Stimulated activated naive CD4-positive, alpha-beta T cell (primary cell): ENCODE data around the gene GPATCH3.
"Not testable (repeated sequence)": the region's sequence is repeated elsewhere in the genome, so short reads cannot be mapped to it uniquely, and the experiment has no call there.

Experiments
- DNase-seq, 6 experiments: peaks; one replicate each; lab custom pipeline; 2025; lab: John Stamatoyannopoulos, UW

Gene GPATCH3, protein sequence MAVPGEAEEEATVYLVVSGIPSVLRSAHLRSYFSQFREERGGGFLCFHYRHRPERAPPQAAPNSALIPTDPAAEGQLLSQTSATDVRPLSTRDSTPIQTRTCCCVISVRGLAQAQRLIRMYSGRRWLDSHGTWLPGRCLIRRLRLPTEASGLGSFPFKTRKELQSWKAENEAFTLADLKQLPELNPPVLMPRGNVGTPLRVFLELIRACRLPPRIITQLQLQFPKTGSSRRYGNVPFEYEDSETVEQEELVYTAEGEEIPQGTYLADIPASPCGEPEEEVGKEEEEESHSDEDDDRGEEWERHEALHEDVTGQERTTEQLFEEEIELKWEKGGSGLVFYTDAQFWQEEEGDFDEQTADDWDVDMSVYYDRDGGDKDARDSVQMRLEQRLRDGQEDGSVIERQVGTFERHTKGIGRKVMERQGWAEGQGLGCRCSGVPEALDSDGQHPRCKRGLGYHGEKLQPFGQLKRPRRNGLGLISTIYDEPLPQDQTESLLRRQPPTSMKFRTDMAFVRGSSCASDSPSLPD

DNA sequence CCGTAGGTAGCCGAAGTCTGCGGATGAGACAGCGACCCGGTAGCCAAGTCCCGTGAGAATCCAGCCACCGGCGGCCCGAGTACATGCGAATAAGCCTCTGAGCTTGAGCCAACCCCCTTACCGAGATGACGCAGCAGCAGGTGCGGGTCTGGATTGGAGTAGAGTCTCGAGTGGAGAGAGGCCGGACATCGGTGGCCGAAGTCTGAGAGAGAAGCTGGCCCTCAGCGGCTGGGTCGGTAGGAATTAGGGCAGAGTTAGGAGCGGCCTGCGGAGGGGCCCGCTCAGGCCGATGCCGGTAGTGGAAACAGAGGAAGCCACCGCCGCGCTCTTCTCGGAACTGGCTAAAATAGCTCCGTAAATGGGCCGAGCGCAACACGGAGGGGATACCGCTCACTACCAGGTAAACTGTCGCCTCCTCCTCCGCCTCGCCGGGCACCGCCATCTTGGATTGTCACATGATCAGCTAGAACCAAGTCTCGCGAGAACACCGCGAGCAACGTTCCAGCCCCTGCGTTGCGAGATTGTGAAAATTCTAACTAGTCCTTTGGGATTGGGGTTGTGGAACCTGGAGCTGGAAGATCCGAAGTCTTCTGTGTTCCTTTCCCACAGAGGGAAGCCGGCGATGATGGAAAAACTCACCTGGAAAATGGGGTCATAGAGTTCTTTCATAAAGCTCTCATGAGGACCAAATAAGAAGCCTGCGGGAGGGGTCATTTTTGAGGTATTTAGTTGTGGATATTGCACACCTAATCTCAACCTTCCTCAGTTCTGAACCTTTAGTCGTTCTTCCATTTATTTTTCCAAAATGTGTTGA lies at the start of gene GPATCH3:
TSS of gene GPATCH3 (minus strand) at position 467 of the 814 bp plus-strand sequence. CDS start at position 442, 25 bp downstream.
- DNase-seq: peak; percentile 73 to 88 (median 84)

- DNase-seq: no peak
Measured at GRCh38 chr1:26949926-26950319, 49.7 kb upstream of the GPATCH3 start.

DNA sequence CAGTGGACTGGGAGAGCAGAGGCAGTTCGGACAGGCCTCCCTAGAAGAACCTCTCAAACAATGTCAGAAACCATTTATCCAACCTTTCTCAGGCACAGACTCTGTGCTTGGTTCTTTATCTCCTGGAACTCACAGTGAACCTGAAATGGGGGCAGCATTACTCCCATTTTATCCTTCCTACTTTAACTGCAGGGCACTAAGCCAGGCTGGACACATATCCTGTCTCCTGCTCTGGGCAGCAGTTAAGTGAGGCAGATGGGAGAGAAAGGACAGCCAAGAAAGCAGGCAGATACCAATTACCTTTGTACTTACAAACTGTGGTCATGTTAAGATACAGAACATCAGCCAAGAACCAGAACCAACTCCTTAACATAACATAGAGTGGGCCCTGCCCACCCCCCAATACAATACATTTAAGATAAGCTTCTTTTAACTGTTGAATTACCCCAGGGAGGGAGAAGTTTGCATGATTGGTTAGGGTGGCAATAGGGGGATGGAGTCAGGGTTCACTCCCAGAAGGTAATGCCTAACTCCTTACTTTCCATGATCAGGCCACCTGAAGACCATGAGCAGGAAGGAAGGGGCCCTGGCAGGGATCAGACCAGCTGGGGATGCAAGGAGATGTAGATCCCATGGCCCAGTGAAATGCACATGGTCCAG lies 49.1 kb upstream of the GPATCH3 start:
- no peak for DNase-seq

DNA sequence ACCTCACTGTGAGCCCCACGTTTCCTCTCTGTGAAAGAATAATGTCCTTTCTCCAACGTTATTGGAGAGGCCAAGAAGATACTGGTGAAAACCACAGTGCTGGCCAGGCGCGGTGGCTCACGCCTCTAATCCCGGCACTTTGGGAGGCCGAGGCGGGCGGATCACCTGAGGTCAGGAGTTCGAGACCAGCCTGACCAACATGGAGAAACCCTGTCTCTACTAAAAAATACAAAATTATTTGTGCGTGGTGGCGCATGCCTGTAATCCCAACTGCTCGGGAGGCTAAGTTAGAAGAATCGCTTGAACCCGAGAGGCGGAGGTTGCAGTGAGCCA lies 48.4 kb upstream of the GPATCH3 start:
- not testable (repeated sequence) for DNase-seq

- DNase-seq: no peak
Measured at GRCh38 chr1:26946270-26946669, 46.0 kb upstream of the GPATCH3 start.

DNA sequence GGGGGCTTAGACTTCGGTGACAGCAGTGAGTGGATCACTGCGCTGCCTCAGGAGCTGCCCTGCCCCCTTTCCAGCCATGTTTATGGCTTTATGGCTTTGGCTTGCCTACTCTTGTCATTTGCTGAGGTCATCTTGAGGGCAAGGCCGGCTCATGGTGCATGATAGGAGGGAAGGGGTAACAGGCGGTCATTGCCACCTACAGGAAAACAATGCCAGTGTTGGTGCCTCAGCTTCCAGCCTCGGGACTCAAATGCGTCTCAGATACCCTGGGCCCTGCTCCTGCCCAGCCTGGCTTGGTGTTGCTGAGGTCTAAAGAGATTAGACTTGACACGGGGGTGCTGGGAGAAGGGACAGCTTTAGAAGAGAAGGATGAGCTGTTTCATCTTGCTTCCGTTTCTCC lies 45.5 kb upstream of the GPATCH3 start:
- DNase-seq: no peak

DNA sequence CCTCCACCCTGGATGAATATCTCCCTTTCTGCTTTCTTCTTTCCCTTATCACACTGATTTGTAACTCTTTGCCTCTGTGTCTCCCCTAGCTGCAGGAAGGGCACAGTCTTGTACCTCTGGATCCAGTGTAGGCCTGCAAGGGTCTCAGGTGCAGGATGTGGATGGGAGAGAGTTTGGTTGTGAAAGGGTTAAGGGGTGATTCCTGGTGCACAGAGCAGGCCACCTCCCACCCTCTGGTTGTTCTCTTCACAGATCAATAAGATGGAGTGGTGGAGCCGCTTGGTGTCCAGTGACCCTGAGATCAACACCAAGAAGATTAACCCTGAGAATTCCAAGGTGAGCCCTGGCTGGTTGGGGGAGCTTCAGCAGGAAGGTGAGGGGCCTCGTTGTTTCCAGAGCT lies 44.9 kb upstream of the GPATCH3 start:
- no peak for DNase-seq

- no peak for DNase-seq
Measured at GRCh38 chr1:26942656-26943055, 42.4 kb upstream of the GPATCH3 start.

- no peak for DNase-seq
Measured at GRCh38 chr1:26941311-26941710, 41.0 kb upstream of the GPATCH3 start.

DNA sequence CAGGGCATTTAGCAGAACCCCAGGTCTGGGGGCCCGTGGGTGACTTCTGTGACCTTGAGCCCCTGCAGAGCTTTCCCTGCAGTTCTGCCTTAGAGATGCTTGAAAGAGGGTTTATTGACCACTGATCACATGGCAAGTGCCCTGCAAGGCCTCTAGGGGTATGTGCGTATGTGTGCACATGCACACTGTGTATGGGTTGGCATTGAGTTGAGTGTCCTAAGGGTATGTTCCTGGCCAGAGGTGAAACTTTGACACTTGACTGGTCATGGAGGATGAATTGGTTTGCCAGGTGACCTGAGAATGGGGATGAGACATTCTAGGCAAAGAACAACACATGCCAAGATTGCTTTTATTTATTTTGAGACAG lies 38.4 kb upstream of the GPATCH3 start:
- DNase-seq: no peak

DNA sequence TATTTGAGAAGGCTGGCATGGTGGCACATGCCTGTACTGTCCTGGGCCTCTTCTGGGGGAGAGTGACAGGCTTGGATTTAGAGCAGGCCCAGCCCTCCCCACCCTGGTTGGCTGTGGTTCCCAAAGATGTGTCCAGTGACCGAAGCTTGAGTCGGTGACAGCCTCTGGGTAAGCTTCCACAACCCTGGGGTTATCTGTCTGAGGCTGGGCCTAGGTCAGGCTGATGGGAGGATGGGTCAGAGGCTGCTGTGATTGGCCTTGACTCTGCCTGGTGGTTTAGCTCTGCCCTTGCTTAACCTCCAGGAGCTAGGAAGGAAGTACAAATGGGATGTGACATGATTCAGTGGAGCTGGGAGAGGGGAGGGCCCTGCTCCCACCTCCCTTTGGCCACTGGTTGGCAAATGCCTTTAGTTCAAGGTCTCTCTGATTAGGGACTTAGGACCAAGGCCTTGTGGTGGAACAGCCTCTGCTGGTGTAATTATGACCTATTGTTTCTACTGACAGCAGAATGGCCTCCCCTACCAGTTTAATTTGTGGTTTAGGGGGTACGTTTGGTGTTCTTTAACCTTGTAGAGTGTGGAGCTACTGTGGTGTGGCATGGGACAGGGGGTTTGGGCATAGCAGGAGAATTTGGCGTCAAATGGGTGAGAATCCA lies 37.9 kb upstream of the GPATCH3 start:
- DNase-seq: no peak

DNA sequence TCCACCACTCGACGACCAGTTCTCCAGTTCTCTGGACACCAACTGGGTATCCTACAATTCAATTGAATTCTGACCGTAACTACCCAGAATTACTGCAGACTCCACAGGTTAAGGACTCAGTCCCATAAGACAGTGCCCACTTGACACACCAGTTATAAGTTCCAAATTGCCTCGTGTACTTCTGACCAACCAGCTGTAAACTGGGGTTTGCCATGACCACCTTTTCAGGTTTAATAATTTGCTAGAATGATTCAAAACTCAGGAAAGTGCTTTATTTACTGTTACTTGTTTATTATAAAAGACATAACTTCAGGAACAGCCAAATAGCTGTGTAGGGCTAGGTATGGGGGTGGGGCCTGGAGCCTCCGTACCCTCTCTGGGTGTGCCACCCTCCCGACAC lies 36.6 kb upstream of the GPATCH3 start:
- DNase-seq: no peak

- DNase-seq: no peak
Measured at GRCh38 chr1:26932531-26932930, 32.3 kb upstream of the GPATCH3 start.

DNA sequence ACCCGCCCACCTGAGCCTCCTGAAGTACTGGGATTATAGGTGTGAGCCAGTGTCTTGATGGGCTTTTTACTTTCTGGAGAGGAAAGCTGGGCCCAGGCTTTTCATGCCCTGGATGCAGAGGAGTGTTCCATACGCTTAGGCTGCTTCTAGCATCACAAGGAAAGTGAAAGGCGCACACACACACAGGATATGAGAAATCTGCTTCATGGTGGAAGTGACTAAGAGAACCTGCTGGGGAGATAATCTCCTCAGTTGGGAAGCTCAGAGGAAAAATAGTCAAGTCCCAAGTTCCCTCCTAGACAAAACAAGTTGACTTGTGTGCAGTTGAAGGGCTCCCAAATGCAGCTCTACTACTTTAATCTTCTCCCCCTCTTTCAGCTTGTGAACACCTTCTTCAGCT lies 23.4 kb upstream of the GPATCH3 start:
- DNase-seq: no peak

DNA sequence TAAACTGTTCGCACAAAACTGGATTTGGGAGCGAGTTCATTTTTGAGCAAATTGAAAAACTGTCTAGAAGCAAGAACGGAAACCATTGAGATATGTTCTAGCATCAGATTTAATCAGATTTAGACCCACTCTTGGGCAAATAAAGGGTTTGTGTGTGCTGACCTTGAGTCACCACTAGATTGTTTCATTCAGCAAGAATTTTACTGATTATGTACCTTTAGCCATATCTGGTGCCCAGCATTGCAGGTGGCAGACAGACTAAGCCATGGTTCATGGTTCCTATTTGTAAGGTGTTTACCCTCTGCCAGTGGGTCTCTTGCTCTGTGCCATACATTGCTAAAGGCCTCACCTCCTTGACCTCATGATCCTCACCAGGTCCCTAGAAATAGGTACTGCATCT lies 22.6 kb upstream of the GPATCH3 start:
- DNase-seq: no peak

GRCh38 chr1:26922431-26922729 lies 22.1 kb upstream of the GPATCH3 start:
- no peak for DNase-seq

DNA sequence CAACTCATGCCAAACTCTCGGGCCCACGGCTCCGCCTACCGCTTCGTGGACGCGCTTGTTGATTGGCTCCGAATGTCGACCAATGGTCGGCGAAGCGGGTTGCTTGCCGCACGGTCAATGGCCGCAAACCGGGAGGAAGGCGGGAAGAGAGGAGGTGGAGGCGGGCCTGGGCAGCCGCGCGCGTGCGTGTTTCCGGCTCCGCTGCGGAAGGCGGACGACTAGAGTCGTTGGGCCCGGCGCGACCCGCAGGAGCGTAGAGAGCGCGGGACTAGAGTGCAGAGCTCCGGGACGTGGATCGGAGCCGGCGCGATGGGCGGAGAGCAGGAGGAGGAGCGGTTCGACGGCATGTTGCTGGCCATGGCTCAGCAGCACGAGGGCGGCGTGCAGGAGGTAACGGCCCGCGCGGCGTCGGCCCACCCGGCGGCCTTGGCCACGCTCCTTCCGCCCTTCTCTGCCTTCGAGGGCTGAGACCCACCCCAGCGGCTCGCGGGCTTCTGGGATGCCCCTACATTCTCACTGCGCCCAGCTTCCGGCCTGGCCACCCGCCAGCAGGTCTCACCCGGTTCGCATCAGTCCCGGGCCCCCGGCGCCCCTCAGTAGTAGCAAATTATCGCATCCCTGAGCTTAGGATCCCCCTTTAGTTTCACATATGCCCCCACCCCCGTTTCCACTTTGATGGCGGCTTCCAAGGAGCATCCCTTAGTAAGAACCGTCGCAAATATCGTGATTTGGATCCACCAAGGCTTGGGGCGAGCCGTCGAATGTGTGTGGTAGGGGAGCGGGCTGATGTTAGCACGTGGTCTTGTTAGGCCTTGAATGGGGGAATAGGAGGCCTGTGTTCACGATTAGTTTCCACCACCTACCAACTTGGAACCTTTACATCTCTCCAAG lies 21.5 kb upstream of the GPATCH3 start, which contains the start of gene NUDC:
TSS of gene NUDC (plus strand) at position 204 of the 891 bp plus-strand sequence. CDS start at position 310, 106 bp downstream.
- DNase-seq: peak; percentile 91 to 96 (median 92)

DNA sequence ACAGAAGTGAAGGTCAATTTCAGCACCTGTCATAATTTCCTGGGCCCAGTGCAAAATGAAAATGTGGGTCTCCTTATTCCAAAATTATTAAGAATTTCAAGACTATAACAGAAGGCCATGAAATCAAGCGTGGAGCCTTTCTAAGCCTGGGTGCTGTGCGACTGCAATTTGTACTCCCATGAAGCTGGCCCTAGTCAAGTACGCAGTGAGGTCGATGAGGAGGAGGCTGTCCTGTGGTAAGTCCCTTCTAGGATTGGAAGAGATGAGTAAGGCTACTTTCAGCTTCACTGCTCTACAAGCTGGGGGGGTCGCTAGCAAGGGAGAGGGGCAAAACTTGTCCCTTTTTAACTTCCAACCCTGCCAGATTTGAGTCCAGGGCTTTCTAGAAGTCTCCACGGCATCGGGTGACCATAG lies 20.9 kb upstream of the GPATCH3 start:
- no peak for DNase-seq

DNA sequence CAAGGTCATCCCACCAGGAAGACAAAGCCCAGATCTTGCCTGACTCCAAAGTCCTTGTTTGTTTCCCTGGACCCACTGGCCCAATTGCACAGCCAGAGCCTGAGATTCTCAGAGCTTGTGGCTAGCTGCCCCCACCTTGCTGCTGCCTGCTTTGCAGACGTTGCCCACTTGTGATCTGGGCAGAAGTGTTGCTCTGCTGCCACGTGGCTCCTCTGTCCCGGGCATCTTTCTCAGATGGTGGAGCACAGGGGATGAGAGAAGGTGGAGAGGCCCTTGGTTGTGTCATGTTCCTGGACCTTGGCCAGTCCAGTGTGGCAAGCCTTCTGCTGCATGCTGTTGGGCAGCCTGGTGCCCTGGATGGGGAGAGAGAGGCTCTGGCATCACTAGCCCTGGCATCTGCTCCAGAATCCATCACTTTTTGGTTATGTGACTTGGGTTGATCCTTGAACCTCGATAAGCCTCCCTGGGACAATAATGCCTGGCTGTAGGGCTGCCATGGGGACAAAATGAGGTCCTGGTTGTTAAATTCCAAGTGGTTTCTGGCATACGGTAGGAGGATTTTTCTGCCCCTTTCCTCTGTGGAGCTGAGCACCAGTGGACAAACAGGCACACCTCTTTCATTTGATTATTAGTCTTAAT lies 15.1 kb upstream of the GPATCH3 start:
- DNase-seq: no peak

DNA sequence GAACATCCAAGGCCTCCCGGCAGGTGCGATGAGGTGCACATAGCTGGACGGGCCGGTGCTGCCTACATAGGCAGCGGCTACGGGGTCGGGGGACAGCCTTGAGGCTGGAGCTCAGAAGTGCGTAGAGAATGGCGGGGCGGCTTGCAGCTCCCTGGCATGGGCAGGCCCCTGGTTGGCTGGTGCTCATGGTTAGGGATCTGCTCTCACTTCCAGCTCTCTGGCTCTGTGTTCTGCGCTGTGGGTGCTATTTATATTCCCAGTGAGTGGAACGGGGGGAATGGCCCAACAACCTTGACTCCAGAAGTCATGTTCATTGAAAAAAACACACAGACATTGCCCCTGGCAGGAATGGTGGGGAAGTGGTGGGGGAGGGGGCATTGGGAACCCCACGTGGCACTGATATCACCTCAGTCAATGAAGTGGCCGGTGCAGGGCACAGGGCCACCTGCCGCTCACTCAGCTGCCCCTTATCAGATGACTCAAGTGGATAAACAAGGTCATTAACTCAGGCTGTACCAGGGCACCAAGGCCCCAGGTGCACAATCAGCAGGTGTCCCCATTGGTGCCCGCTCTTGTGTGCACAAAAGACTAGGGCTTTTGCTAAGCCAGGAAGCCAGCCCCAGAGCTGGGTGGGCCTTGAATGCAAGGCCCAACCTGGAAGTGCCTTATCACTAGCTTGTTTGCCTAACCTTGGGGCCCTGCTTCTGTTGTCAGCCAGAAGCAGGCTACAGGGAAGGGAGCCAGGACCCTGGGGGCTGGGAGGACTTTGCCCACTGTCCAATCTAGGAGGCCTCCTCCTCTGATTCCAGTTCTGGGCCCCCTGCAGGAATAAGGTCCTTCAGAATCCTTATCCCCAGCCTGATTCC lies 13.7 kb upstream of the GPATCH3 start, which contains the start of gene NR0B2:
TSS of gene NR0B2 (minus strand) at position 222 of the 866 bp plus-strand sequence. CDS start at position 187, 35 bp downstream.
- no peak for DNase-seq
